GM21360 (cell line): ENCODE measurements around the gene CABS1.
A peak's percentile ranks its signal among the peaks of the same experiment; 100 is the strongest.

ENCODE experiments used
- ATAC-seq: cut with Tn5 transposase; IDR thresholded peaks from one replicate; pipeline ENCODE4 v1.9.1; 2021; ENCODE audit warnings: mild to moderate bottlenecking, moderate library complexity; ENCODE audit not compliant: unreplicated experiment

Gene CABS1

DNA sequence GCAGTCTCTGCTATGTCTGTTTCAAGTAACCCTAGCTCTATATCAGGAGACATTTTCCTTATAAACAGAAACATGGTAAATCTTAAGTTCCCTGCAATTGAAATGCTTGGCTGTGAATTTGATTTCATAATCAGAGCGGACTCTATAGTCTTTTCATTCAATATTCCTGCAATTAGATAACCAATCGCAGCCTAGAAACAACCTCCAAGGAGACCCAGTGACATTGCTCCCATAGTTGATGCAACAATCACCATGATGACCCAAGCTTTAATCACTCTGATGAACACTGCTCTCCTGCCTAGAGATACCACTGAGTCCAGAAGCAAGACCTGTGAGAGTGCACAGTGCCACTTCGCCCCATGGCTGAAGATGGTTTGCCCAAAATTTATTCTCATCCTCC lies at the start of gene CABS1:
Gene CABS1, plus strand, starts transcription at position 301 of the 400 bp plus-strand sequence. Its CDS starts 59 bp downstream, at position 360.
- ATAC-seq = no peak

DNA sequence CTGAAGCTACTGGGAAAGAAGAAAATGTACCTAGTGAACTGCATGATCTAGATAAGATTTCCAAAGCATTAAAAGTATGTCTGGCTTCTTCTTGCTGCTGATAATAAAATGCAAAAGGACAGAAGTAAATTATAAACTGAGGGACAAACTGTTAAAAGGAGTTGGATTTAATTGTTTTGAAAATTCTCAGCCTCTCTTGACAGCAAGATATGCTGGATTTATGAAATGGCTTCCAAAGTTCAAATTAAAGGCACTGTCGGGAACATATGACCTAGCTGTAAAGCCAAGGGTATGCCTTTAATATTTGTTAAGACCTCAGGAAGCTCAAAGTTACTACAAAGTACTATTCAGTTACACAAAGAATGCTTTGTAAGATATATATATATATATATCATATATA lies 46.1 kb upstream of the CABS1 start:
- ATAC-seq = no peak

DNA sequence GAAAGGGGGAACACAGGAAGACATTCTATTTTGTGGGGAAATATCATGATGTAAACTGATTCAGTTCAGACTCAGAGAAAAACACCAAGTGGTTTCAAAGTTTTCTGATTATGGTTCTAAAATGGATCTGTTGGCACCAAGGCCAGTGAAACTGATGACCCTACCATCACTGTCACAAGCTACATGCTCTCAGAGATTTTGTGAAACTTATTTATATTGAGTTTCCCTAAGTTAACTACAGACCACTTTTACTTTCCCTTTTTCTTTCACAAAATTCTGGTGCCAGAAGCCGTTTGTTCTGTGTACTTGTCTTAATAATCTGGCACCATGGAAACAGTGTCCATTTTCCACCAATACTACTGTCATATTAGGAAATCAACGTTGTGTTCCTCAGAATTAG lies 43.4 kb upstream of the CABS1 start:
- ATAC-seq = no peak

DNA sequence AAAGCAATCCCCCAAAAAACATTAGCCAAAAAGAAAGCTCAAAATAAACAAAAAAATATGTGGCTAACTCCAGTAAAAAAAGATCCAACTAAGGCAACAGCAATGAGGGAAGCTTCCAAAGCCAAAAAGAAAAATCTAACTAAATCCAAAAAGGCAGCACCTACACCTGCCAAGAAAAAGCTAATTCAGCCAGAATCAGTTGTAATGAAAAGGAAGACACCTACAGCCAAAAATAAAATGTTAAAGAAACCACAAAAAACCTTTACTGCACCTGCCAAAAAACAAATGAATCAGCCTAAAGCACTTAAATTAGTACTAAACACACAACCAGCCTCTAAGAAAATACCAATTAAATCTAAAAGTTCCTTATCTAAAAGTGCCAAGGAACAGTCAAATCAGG lies 37.2 kb upstream of the CABS1 start:
- no peak for ATAC-seq

DNA sequence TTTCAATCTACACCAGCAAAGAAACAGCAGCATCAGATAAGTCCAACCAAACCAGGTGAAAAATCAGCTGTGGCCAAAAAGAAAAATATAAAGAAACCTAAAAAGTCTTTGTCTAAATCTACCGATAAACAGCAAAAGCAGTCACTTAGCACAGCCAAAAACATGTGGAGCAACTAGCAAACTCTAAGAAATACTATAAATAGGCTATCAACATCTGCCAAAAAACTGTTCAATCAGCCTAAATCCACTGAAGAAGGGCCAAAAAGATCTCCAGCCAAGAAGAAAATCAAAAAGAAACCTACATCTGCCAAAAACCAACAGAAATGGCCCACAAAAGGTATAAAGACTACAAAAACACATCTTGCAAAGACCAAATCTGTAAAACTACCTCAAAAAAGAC lies 36.7 kb upstream of the CABS1 start:
- no peak for ATAC-seq

DNA sequence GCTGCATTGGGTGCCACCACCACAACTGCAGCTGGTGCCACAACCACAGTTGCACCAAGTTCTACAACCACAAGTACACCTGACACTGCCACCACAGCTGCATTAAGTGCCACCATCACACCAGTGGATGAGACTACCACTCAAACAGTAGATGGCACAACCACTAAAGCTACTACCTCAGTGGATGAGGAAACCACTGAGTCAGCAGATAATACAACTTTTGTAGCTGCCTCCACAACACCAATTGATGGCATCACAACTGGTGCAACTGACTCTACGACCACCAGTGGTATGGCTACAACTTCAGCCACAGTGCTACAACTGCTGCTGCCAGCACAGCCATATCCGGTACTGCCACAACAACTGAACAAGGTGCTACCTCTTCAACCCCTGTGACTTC lies 35.1 kb upstream of the CABS1 start:
- ATAC-seq = no peak

DNA sequence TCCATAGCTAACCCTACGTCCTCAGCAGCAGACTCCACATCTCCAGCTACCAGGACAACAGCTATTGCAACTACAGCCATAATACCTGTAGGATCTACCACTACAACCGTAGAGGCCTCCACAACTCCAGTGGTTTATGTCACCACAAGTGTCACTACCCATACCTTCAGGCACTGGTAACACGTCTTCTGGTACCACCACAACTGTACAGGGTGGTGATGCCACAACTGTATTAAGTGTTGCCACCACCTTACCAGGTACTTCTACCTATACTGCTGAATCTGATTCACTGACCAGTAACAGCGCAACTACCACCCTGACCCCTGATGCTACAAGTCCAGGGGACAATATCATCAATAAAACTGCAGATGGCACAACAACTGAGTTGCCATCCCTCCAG lies 34.6 kb upstream of the CABS1 start:
- ATAC-seq = no peak

DNA sequence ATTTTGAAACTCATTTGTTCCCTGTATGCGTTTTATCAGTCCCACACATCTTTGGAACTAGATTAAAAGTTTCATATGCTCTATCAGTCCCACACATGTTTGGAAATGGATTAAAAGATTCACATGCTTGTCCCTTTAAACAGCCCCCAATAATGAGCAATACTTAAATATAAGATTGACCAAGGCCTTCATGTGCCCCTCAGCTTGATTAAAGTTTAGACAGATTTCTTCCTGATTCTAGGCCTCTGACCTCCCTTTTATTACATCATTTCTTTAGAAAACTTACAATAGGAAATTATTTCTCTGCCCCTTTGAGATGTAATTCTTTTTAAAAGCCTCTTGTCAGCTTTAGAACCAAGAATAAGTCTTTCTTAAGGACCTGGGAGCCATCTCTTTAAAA lies 31.7 kb upstream of the CABS1 start:
- no peak for ATAC-seq

DNA sequence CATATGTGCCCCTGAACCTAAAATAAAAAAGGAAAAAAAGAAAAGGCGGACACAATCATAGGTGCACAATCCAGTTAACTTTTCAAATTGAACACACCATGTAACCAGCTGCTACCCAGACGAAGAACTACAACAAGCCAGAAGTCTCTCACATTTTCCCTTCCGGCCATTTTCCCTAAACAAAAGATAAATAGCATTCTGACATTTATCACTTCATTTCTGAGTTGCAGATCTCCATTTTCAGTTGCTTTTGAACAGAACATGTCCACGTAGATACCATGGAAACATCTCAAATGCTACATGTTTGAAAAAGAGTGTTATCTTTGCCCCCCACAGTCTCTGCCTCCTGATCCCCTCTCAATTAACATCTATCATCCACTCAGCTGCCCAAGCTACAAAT lies 29.2 kb upstream of the CABS1 start:
- no peak for ATAC-seq

DNA sequence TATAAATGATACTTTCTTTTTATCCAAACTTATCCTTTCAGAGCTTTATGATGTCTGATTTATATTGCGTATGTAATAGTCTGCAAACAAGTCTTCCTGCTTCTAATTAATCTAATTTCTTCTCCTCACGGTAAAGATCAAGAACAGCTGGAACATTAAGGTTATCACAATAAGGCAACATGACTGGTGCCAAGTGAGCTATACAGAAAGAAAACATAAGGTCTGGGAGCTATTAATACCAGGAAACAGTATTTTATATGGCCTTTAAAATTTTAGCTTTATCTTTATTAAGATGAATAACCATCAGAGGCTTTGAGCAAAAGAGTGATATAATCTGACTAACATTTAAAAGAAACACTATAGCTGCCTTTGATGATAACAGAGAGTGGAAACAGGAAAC lies 28.7 kb upstream of the CABS1 start:
- no peak for ATAC-seq

DNA sequence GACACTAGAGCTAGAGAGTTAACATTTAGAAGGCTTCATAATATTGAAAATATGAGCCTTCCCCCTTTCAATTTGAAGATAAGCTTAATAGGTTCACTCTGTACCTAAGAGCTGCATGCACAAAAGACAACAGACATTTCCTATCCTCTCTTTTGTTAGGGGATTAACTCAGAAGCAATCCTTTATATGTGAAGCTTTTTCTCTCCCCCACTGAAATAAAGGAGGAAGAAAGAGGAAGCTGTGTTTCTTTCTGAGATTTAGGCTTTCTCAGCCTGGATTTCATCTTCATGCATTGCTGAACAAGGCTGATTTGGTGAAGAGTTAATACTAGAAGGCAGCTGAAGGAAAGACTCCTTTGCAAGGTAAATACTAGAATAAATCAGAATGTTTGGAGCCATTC lies 21.0 kb upstream of the CABS1 start:
- ATAC-seq = no peak

DNA sequence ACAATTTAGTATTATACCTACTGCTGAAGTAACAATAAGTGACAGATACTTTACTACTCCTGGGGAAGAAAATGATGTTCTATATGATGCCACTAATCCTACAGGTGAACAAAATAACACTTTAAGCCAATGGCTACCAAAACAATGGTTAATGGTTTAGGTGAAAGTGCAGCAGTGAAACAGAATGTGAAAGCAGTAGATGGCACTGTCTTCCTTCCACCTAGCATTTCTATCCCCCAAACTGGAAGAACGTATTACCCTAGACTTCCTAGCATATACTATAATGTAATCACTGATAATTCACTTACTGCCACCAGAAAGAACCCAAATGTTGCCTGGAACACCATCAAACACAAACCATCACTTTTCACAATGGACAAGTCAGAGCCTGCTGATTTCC lies 18.9 kb upstream of the CABS1 start:
- ATAC-seq = no peak

DNA sequence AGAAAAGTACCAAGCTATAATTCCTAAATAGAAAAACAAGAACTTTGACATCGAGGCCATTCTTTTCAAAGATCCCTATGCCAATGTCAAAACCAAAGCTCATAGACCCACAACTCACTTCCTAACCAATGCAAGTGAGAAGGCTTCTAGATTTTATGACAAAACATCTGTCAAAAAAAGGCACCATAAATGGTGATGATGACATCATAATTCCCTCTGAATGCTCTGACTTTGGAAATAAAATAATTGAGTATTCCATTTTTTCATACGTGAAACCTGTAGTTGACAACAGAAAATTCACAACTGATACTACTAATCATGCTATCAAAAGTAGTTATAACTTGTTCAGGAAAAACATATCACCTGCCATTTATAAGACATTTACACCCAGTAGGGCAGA lies 8.7 kb upstream of the CABS1 start:
- ATAC-seq = no peak

DNA sequence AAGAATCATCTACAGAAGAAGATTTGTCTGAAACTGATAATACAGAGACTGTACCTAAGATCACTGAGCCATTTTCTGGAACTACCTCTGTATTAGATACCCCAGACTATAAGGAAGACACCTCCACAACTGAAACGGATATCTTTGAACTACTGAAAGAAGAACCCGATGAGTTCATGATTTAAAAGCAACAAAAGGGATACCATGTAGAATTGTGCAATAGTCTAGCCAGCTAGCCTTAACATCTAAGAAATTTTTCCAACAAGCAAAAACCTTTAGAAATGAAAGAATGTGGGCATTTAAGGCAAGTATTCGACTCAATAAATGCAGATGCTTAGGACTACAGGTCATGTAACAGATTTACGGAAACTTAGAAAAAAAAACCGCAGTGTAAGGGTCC lies 1.3 kb downstream of the CABS1 start:
- no peak for ATAC-seq

DNA sequence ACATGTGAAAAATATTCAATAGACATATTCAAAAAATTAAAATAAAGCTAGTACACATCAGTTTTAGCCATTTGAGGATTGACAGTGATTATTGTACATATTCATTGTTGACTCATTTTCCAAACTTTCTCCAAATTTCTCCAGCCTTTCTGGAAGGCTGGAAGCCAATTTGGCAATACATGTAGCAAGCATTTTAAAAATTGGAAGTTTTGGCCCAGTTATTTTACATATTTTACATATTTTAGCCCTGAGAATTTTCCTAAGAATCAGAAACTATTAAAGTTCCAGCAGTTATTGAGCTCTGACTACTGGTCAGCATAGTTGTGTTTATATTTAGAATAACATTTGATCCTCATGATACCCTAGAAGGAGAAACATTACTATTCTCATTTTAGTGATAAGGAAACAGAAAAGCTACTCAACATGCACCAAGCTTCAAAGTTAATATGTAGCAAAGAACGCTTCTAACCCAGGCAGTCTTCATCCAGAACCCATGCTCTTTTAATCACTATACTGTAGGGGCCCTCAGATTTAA lies 3.2 kb downstream of the CABS1 start:
- ATAC-seq = no peak

DNA sequence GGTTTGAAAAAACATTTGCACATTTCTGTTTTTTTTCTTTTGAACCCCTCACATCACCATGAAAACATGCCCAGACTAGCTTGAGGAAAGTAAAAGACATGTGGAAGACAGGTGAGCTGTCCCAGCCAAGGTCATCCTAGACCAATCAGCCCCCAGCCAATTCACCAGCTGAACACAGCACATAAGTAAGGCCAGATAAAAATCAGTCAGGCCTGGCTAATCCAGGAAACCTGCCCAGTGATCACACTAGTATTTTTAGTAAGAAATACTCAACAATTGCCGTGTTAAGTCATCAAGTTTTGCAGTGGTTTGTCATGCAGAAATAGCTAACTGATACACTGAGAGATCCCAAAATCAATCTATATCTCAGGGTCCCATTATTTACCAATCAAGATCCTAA lies 21.4 kb downstream of the CABS1 start:
- no peak for ATAC-seq

DNA sequence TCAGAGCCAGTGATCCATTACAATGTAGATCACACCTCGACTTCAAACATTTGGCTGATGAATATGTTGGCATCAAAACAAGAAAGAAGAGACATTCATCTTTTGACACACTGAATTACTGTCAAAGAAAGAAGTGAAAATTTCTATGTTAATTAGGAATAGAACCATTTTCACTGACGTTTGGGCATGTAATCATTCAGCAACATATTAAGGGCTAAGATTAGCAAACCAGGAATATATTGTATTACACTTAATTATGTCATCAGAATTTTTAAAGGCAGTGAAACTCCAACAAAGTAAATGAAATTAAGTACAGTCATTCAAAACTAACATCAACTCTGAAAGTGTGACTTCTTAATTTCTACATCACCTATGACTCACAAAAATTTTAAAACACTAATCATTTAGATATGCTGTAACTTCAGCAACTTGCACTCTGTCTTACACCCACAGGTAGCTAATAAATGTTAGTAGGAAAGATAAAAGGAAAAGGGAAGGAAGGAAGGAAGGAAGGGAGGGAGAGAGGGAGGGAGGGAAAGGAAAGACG lies 24.4 kb downstream of the CABS1 start:
- no peak for ATAC-seq

DNA sequence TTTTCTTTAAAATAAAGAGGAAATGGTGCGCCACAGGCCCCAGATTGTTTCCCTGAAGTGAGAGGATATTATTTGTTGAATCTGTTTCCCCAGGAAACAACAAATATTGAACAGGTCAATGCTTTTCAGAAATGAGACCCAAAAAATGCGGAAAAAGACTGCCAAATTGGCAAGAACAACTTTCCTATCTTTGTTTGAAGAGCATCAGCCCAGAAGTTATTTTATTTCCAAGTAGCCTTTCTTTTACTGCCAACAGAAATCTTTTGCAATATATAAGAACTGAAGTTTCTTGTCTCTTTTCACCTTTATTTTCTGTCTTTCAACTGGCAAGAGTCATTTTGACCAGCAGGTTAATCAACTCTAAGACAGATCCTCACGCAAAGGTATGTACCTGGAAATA lies 25.7 kb downstream of the CABS1 start, which contains the start of gene SMR3A:
Gene SMR3A, plus strand, starts transcription at position 301 of the 400 bp plus-strand sequence. CDS start 1,356 bp downstream, outside the sequence.
- ATAC-seq = no peak

DNA sequence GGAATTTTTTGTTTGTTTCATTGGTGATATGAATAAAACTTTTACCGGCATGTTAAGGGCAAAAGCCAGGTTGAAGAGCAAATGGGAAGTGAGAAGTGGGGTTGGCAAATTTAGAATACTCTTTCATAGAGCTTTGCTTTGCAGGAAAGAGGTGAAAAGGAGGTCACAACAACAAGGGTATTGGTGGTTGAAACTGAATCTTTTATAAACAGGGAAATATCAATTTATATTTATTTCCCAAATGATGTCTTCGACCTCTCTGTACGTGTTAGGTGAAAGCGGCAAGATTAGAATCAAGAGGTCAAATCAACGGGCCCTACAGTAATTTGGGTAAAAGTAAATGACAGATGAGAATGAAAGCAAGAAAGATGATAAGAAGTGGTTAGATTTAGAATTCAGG lies 29.2 kb downstream of the CABS1 start:
- ATAC-seq = peak; percentile 52

DNA sequence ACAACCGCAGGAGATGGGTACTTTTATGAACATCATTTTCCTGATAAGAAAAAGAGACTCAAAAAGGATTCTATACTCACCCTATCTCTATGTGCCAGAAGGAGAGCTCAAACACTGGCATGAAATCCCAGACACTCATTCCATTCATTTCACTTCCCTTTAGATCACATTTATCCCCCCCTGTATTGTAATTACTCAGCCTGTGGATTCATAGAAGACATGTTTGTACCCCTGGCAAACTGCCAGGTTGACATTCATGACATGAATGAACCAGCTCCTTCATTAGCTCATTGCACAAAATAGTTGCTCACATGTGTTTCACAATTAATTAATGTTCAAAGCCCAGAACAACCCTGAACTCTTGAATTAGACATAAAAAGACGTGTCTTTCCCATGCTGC lies 30.7 kb downstream of the CABS1 start:
- no peak for ATAC-seq

DNA sequence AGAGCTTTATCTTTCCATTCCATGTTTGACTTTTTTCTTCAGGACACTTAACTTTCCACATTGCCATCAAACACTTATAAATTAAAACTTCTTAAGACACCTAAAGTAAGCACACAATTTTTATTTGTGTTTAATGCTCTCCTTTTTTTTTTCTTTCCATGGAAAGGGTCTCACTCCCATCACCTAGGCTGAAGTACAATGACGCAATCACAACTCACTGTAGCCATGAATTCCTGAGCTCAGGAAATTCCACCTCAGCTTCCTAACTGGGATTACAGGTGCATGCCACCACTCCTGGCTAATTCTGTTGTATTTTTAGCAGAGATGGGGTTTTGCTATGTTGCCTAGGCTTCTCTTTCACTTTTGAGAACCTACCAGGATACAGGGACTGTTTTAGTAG lies 33.0 kb downstream of the CABS1 start:
- ATAC-seq = no peak

DNA sequence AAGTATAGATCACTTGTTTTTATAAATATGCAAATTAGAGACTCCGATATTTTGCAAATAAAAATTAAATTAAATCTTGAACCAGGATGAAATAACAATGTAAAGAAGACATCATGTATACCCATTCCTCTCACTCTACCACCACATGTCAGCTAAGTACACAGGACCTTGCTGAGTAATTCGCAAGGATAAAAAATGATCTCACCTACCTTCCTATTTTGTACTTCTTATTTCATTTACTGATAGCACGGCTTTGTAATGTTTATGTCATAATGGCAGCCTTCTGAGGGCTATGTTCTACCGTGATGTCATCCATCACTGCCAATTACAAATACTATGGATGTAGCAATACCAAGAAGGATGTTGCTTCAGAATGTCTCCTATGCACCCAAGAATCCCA lies 37.2 kb downstream of the CABS1 start:
- ATAC-seq = no peak

DNA sequence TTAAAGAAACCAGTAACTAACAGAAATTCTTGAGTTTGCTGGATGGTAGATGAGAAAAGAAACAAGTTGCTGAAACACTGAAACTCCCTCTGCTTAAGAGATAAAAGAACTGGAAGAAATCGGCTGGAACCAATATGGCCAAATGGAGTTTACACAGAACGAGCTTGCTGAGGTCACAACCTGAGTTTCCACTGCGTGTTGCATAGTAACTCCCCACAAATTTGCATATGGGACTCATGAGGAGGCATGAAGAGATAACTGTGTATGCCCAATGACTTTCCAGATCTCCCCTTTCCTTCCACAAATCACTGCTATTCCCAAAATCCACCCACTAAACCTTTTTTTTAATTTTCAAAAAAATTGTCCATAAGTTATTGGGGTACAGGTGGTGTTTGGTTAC lies 38.0 kb downstream of the CABS1 start:
- ATAC-seq = peak; percentile 63
